H1 (cell line): Measurements from ENCODE around the gene ANKRD12.

Experiments used
- CEBPB ChIP-seq: IDR thresholded peaks from 2 replicates; pipeline ENCODE4 v1.6.1; 2012; ENCODE audit warnings: low read depth, low read length
- CHD1 ChIP-seq: IDR thresholded peaks from 2 replicates; pipeline ENCODE4 v1.6.1; 2012; ENCODE audit warnings: low read depth, low read length, improper control_type of control experiment
- CREB1 ChIP-seq: IDR thresholded peaks from 2 replicates; pipeline ENCODE4 v1.6.1; 2012; ENCODE audit warnings: inconsistent platforms
- EP300 ChIP-seq, 2 experiments: IDR thresholded peaks; 1 replicate in 1 of 2; 2 replicates in 1 of 2; pipeline ENCODE4 v1.6.1; 2011 to 2012; ENCODE audit warnings: low read depth in 2 of 2, low read length in 2 of 2, mild to moderate bottlenecking in 2 of 2, borderline replicate concordance in 1 of 2, inconsistent platforms in 1 of 2, moderate library complexity in 1 of 2
- EZH2 ChIP-seq: fragments of 200-600 bp; sonication (generic); IDR thresholded peaks from 2 replicates; pipeline ENCODE4 v1.7.1; 2012; ENCODE audit warnings: low read depth, mild to moderate bottlenecking, moderate library complexity, low read length, inconsistent platforms; ENCODE audit not compliant: severe bottlenecking
- JUND ChIP-seq: IDR thresholded peaks from 2 replicates; pipeline ENCODE4 v1.6.1; 2011; ENCODE audit warnings: mild to moderate bottlenecking, improper control_type of control experiment, low read length
- POLR2A ChIP-seq, 2 experiments: IDR thresholded peaks; 1 replicate in 1 of 2; 2 replicates in 1 of 2; pipeline ENCODE4 v1.6.1; 2011; ENCODE audit warnings: low read depth in 2 of 2, low read length in 2 of 2, mild to moderate bottlenecking in 2 of 2; ENCODE audit errors: control extremely low read depth in 1 of 2
- POLR2AphosphoS5 ChIP-seq: IDR thresholded peaks from 2 replicates; pipeline ENCODE4 v1.6.1; 2011; ENCODE audit warnings: low read depth, low read length
- RXRA ChIP-seq: IDR thresholded peaks from 2 replicates; pipeline ENCODE4 v1.6.1; 2011; ENCODE audit warnings: low read depth, mild to moderate bottlenecking, low read length, moderate library complexity; ENCODE audit not compliant: insufficient read depth
- TF ChIP-seq, protein P1 (sequence below), 3 experiments: IDR thresholded peaks; 1 replicate in 2 of 3; 2 replicates in 1 of 3; pipeline versions ENCODE4 v1.5.1 to v1.6.1; 2011; ENCODE audit warnings: low read length in 3 of 3, mild to moderate bottlenecking in 3 of 3, inconsistent platforms in 2 of 3, low read depth in 1 of 3, moderate library complexity in 1 of 3; ENCODE audit not compliant: insufficient read depth in 1 of 3; ENCODE audit errors: control extremely low read depth in 1 of 3

DNA sequence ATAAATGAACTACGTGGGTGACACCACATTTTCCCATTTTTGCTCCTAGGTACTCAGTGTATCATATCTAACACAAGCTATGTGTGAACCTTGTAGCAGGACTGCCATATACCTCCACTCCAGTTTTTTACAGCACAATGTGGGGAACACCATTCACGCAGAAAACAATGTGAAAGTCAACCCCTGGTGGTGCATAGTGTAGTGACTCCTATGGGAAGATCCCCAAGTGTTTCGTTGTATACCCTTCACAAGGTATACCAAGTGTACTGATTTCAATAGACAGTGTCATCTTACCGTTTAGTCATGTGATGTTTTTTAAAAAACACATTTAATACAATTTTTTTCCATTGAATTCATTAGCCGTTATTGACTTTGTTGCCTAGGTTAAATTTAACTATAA, 68.1 kb downstream of the ANKRD12 start:
- TF ChIP-seq, protein P1, sequence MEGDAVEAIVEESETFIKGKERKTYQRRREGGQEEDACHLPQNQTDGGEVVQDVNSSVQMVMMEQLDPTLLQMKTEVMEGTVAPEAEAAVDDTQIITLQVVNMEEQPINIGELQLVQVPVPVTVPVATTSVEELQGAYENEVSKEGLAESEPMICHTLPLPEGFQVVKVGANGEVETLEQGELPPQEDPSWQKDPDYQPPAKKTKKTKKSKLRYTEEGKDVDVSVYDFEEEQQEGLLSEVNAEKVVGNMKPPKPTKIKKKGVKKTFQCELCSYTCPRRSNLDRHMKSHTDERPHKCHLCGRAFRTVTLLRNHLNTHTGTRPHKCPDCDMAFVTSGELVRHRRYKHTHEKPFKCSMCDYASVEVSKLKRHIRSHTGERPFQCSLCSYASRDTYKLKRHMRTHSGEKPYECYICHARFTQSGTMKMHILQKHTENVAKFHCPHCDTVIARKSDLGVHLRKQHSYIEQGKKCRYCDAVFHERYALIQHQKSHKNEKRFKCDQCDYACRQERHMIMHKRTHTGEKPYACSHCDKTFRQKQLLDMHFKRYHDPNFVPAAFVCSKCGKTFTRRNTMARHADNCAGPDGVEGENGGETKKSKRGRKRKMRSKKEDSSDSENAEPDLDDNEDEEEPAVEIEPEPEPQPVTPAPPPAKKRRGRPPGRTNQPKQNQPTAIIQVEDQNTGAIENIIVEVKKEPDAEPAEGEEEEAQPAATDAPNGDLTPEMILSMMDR (IDR thresholded peaks at IDR 0.05; ENCODE audit: control extremely low read depth in 1 of 3, insufficient read depth in 1 of 3, low read depth in 1 of 3, low read length in 3 of 3) = no peak
- TF ChIP-seq EP300 (IDR thresholded peaks at IDR 0.05; ENCODE audit: borderline replicate concordance in 1 of 2, low read depth in 2 of 2, low read length in 2 of 2) (no peak), EZH2 (no peak), POLR2AphosphoS5 (no peak), JUND (no peak), CEBPB (no peak), POLR2A (IDR thresholded peaks at IDR 0.05; ENCODE audit: control extremely low read depth in 1 of 2, low read depth in 2 of 2, low read length in 2 of 2) (no peak), CHD1 (no peak), CREB1 (no peak), RXRA (no peak)
